Superior temporal gyrus (tissue), 1 donor: Measurements from ENCODE around the gene ODC1.

Experiments used
- DNase-seq: peaks from one replicate; pipeline ENCODE4 v3.0.0-alpha.2; 2016; ENCODE audit errors: extremely low spot score

ODC1 gene

GRCh38 chr2:10400568-10400977 is 47.6 kb downstream of the ODC1 start:
- no peak for DNase-seq

- DNase-seq: no peak
Observed at GRCh38 chr2:10400002-10400401, 48.1 kb downstream of the ODC1 start.

GRCh38 chr2:10399358-10399757 is 48.8 kb downstream of the ODC1 start:
- no peak for DNase-seq

- no peak for DNase-seq
Observed at GRCh38 chr2:10398496-10398895, 49.6 kb downstream of the ODC1 start.

GRCh38 chr2:10397878-10398277 is 50.2 kb downstream of the ODC1 start:
- no peak for DNase-seq

- no peak for DNase-seq
Observed at GRCh38 chr2:10397297-10397875, 50.7 kb downstream of the ODC1 start.

GRCh38 chr2:10396464-10396863 is 51.7 kb downstream of the ODC1 start:
- DNase-seq: no peak

GRCh38 chr2:10395893-10396292 is 52.2 kb downstream of the ODC1 start:
- DNase-seq: no peak

GRCh38 chr2:10393640-10393982 is 54.5 kb downstream of the ODC1 start:
- DNase-seq: no peak

- no peak for DNase-seq
Observed at GRCh38 chr2:10392951-10393639, 55.0 kb downstream of the ODC1 start.

- no peak for DNase-seq
Observed at GRCh38 chr2:10392548-10392947, 55.6 kb downstream of the ODC1 start.

GRCh38 chr2:10392100-10392499 is 56.0 kb downstream of the ODC1 start:
- DNase-seq: no peak

GRCh38 chr2:10390369-10390801 is 57.7 kb downstream of the ODC1 start:
- DNase-seq: no peak
